ENCODE data around the gene AKNA. TPM values are rescaled to one million over a fixed set of nuclear protein-coding genes. Genes with fewer than 3 reads are reported as not detected.
"Not testable (repeated sequence)": the region's sequence is repeated elsewhere in the genome, so short reads cannot be mapped to it uniquely, and the experiment has no call there.

Gene AKNA
- total RNA-seq, 4 donors from 2014 or later: 10.5 to 27.1 (median 14.4) TPM

DNA sequence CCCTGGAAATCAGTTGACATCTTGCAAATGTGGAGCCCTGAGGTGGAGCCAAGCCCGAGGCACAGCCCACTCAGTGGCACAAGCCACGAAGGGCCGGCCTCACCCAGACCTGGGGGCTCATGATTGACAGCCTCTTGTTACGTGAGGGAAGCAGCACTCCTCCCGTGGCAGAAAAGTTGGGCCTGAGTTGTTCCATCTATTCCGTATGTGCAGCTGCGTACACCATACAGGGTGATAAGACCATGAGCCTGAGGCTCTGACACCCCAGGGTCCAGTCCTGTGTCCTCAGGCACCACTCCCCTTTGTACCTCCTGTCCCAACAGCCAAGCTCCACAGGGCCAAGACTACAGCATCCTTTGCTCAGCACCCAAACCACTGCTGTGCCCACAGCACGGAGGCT is 60.0 kb downstream of the AKNA start:
- H3K27me3 ChIP-seq: no peaks in the 10 kb centered on the region

DNA sequence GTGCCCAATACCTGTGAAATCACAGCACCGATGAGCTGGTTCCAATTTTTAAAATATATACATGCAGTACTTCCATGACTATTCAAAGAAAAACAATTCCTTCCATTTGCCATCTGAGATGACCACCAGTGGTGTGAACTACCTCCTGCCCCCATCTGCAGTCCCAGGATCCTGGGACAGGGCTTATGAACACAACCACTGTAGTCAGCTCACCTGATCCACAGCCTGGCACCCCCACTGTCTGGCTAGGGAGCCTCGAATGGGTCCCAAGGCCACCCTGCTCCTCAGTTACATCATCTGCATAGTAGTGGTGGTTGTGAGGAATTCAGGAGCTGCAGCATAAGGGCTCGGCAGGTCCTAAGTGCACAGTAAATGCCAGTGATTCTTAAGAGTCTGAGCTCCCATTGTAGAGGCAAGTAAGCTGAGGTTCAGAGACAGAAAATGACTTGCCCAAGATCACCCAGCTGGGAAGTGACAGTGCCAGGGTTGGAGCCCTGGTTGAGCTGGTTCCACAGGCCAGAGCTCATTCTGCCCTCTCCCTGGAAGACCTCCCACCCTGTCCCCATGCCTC is 62.0 kb downstream of the AKNA start:
- DNase-seq (ENCODE audit: low spot score in 2 of 2); H3K36me3 ChIP-seq; H3K4me1 ChIP-seq; H3K27ac ChIP-seq; H3K9me3 ChIP-seq; H3K27me3 ChIP-seq; H3K4me3 ChIP-seq: not testable (repeated sequence)
- 77% methylated on average over 3 of the region's 3 CpGs for WGBS

More for the DNA sequence above, 60.0 kb downstream of the AKNA start:
- Histone ChIP-seq H3K4me1 (no peaks in the 10 kb centered on the region), H3K36me3 (no peaks in the 10 kb centered on the region), H3K27ac (no peak overlapping the region), H3K9me3 (no peaks in the 10 kb centered on the region), H3K4me3 (no peak overlapping the region)
- TF ChIP-seq POLR2A (IDR thresholded peaks at IDR 0.05) (no peak), POLR2AphosphoS5 (IDR thresholded peaks at IDR 0.05) (no peak), EP300 (IDR thresholded peaks at IDR 0.05) (no peak)
- TF ChIP-seq, protein P1, sequence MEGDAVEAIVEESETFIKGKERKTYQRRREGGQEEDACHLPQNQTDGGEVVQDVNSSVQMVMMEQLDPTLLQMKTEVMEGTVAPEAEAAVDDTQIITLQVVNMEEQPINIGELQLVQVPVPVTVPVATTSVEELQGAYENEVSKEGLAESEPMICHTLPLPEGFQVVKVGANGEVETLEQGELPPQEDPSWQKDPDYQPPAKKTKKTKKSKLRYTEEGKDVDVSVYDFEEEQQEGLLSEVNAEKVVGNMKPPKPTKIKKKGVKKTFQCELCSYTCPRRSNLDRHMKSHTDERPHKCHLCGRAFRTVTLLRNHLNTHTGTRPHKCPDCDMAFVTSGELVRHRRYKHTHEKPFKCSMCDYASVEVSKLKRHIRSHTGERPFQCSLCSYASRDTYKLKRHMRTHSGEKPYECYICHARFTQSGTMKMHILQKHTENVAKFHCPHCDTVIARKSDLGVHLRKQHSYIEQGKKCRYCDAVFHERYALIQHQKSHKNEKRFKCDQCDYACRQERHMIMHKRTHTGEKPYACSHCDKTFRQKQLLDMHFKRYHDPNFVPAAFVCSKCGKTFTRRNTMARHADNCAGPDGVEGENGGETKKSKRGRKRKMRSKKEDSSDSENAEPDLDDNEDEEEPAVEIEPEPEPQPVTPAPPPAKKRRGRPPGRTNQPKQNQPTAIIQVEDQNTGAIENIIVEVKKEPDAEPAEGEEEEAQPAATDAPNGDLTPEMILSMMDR (IDR thresholded peaks at IDR 0.05): no peak
- 91% methylated on average over 8 of the region's 8 CpGs for WGBS
- DNase-seq (ENCODE audit: low spot score in 2 of 2): no peak

DNA sequence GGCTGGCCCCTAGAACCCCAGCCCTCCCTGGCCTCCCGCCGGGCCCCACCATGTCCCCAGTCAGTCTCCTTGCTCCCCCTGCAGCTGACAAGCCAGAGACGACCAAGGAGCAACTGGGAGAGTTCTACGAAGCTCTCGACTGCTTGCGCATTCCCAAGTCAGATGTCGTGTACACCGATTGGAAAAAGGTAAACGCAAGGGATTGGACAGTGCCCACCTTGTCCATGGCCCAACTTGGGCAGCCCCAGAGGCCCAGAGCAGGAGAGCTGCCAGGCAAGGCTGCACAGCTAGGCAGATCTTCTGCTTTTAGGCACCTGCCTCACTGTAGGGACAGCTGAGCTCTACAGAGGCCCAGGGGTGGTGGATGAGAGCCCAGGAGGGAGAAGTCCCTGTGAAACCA is 62.8 kb downstream of the AKNA start:
- H3K4me3 ChIP-seq; DNase-seq (ENCODE audit: low spot score in 2 of 2); H3K4me1 ChIP-seq; H3K9me3 ChIP-seq; H3K36me3 ChIP-seq; H3K27me3 ChIP-seq; H3K27ac ChIP-seq: not testable (repeated sequence)
- 85% methylated on average over 7 of the region's 9 CpGs for WGBS

DNA sequence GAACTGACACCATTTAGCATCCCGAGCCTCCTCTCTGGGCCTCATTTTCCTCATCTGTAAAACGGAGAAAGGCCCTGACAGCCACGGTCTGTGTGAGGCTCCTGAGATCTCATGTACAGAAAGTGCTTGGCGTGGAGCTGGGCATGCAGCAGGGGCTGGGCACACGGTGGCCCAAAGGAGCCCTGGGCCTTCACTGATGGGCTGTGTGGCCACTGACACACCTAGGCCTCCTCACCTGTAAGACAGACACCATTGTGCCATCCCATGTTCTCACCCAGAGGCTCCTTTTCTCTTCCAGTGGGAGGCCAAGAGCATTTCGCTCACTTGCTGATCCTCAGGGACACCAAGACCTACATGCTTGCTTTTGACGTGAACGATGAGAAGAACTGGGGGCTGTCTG is 63.3 kb downstream of the AKNA start:
- Histone ChIP-seq H3K36me3 (no peaks in the 10 kb centered on the region), H3K27me3 (no peaks in the 10 kb centered on the region), H3K4me1 (no peaks in the 10 kb centered on the region), H3K4me3 (no peak overlapping the region), H3K9me3 (no peaks in the 10 kb centered on the region), H3K27ac (no peak overlapping the region)
- TF ChIP-seq EP300 (IDR thresholded peaks at IDR 0.05) (no peak), POLR2AphosphoS5 (IDR thresholded peaks at IDR 0.05) (no peak)
- no peak for DNase-seq (ENCODE audit: low spot score in 2 of 2)
- WGBS: 94% methylated on average over 3 of the region's 8 CpGs

DNA sequence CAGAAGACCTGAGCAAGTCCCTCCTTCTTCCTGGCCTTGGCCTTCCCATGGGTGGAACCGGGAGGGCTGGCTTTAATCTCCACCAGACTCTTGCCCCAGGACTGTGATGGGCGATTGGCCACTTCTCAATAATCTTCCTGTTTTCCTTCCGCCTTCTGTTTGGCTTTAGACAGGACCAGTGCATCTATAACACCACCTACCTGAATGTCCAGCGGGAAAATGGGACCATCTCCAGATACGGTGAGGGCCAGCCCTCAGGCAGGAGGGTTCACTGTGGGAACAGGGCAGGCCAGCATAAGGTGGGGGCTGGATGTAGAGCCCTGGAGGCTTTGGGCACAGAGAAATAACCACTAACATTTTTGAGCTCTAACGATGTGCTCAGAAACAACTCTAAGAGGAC is 63.9 kb downstream of the AKNA start:
- not testable (repeated sequence) for H3K4me1 ChIP-seq; DNase-seq (ENCODE audit: low spot score in 2 of 2)

DNA sequence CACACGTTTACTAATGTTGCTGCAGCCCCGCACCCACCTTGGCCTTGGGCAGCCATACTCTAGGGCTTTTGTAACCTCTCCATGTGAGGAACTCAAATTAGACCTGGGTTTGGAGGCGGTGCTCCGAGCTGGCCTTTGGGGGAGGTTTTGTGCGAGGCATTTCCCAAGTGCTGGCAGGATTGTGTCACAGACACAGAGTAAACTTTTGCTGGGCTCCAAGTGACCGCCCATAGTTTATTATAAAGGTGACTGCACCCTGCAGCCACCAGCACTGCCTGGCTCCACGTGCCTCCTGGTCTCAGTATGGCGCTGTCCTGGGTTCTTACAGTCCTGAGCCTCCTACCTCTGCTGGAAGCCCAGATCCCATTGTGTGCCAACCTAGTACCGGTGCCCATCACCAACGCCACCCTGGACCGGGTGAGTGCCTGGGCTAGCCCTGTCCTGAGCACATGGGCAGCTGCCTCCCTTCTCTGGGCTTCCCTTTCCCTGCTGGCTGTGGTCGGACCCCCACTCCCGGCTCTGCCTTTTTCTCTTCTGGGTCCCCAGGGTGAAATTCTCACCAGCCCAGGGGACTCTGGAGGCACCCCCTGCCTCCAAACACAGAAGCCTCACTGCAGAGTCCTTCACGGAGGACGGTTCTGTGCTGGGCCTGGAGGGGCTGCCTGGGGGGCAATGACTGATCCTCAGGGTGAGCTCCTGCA is 64.8 kb downstream of the AKNA start, which contains the start of gene ORM1:
ORM1 (plus strand) TSS at position 268 of the 701 bp plus-strand sequence; CDS start at position 304, 36 bp downstream.
- 79% methylated on average over 2 of the region's 15 CpGs for WGBS
- not testable (repeated sequence) for H3K36me3 ChIP-seq; DNase-seq (ENCODE audit: low spot score in 2 of 2); H3K4me3 ChIP-seq; H3K9me3 ChIP-seq; H3K27me3 ChIP-seq; H3K27ac ChIP-seq; H3K4me1 ChIP-seq

More for the DNA sequence above, 63.9 kb downstream of the AKNA start:
- not testable (repeated sequence) for H3K9me3 ChIP-seq, H3K27me3 ChIP-seq, H3K4me3 ChIP-seq, H3K36me3 ChIP-seq, H3K27ac ChIP-seq
- WGBS: 70% methylated on average over 6 of the region's 6 CpGs

DNA sequence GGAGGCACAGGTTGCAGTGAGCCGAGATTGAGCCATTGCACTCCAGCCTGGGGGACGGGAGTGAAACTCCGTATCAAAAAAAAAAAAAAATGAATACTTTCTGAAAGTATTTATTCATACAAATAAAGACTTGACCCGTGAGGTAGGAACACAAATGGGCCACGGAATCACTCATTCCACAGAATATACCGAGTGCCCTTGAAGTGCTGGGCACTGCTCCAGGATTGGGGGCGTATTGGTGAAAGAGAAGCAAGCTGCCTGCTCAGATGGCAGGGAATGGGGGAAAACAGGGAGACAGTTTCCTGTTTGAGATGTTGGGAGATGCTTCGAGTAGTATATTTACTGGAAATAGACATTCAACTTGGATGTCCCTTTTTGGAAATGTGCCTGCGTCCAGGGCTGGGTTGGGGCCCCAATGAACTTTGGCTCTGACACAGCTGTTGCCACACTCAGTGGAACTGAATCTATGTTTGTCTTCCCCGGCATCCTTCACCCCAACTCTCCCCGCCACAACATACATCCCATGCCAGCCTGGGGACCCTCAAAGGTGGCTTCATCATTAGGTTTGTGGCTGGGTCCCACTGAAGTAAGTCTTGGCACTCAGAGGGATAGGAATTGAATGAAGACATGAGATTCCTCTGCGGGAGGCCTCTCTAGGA is 65.5 kb downstream of the AKNA start:
- not testable (repeated sequence) for H3K4me3 ChIP-seq; H3K4me1 ChIP-seq; H3K9me3 ChIP-seq; H3K27ac ChIP-seq; H3K27me3 ChIP-seq; H3K36me3 ChIP-seq; DNase-seq (ENCODE audit: low spot score in 2 of 2)
- 75% methylated on average over 11 of the region's 12 CpGs for WGBS

DNA sequence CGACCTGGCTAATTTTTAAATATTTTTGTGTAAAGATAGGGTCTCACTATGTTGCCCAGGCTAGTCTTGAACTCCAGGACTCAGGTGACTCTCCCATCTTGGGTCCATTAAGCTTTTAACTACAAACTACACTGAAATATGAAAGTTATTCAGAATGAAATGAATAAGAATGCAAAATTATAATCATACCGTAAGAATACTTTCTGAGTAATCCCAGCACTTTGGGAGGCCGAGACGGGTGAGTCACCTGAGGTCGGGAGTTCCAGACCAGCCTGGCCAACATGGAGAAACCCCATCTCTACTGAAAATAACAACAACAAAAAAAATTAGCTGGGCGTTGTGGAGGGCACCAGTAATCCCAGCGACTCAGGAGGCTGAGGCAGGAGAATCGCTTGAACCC is 66.0 kb downstream of the AKNA start:
- no peaks in the 10 kb centered on the region for H3K36me3 ChIP-seq
- H3K4me3 ChIP-seq: no peak overlapping the region
- 74% methylated on average over 8 of the region's 8 CpGs for WGBS
- DNase-seq (ENCODE audit: low spot score in 2 of 2): no peak
- no peaks in the 10 kb centered on the region for H3K9me3 ChIP-seq
- no peaks in the 10 kb centered on the region for H3K4me1 ChIP-seq
- H3K27ac ChIP-seq: no peak overlapping the region
- peaks cover 4% of the 10 kb centered on the region for H3K27me3 ChIP-seq
- no peak for TF ChIP-seq EP300 (IDR thresholded peaks at IDR 0.05)
- TF ChIP-seq, protein P1 (IDR thresholded peaks at IDR 0.05): no peak
- TF ChIP-seq POLR2A (IDR thresholded peaks at IDR 0.05): no peak
- no peak for TF ChIP-seq POLR2AphosphoS5 (IDR thresholded peaks at IDR 0.05)

DNA sequence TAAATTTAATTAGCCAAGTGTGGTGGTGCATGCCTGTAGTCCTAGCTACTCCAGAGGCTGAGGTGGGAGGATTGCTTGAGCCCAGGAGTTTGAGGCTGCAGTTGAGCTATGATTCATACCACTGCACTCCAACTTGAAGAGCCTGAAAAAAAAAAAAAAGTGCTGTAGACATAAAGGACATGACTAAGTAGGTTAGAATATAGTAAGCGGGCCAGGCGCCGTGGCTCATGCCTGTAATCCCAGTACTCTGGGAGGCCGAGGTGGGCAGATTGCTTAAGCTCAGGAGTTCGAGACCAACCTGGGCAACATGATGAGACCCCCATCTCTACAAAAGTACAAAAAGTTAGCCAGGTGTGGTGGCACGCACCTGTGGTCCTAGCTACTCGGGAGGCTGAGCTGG is 67.1 kb downstream of the AKNA start:
- DNase-seq (ENCODE audit: low spot score in 2 of 2): peak in 1 of 2 donors; percentile 10
- not testable (repeated sequence) for H3K27ac ChIP-seq, H3K4me3 ChIP-seq, H3K27me3 ChIP-seq, H3K36me3 ChIP-seq, H3K4me1 ChIP-seq, H3K9me3 ChIP-seq
- WGBS: 90% methylated on average over 7 of the region's 7 CpGs
